HCT116 (cell line): ENCODE data around the gene IGFBP2.

Experiments
- CTCF ChIP-seq, 3 experiments: fragments of 200-600 bp in 1 of 3; sonication (generic) in 1 of 3; IDR thresholded peaks in 2 of 3; conservative IDR thresholded peaks in 1 of 3; 2 replicates each; pipeline ENCODE4 v1.5.1; 2012 to 2017; ENCODE audit warnings: low read depth in 2 of 3, low read length in 2 of 3, antibody characterized with exemption in 1 of 3, borderline replicate concordance in 1 of 3, control low read depth in 1 of 3, mild to moderate bottlenecking in 1 of 3, mixed read lengths in 1 of 3, mixed run types in 1 of 3, moderate library complexity in 1 of 3; ENCODE audit not compliant: insufficient read depth in 1 of 3
- EGR1 ChIP-seq: IDR thresholded peaks from 2 replicates; pipeline ENCODE4 v1.6.1; 2012; ENCODE audit warnings: low read depth
- POLR2AphosphoS5 ChIP-seq: IDR thresholded peaks from 2 replicates; pipeline ENCODE4 v1.6.1; 2011; ENCODE audit warnings: mild to moderate bottlenecking, low read depth, low read length, moderate library complexity
- TCF7L2 ChIP-seq: IDR thresholded peaks from 2 replicates; pipeline ENCODE4 v1.7.0; 2011; ENCODE audit warnings: borderline replicate concordance, inconsistent platforms; ENCODE audit not compliant: insufficient read depth, insufficient read length; ENCODE audit errors: extremely low read depth

GRCh38 chr2:216603884-216604245 is 29.4 kb upstream of the IGFBP2 start:
- TF ChIP-seq CTCF (IDR thresholded peaks at IDR 0.05 in 2 of 3, conservative IDR thresholded peaks at IDR 0.05 in 1 of 3; ENCODE audit: borderline replicate concordance in 1 of 3, insufficient read depth in 1 of 3, low read depth in 2 of 3, low read length in 2 of 3) (no peak), TCF7L2 (no peak), POLR2AphosphoS5 (no peak), EGR1 (no peak)
